Thyroid gland (tissue), 4 donors: ENCODE data around the gene CRB3.

Source experiments
- CTCF ChIP-seq, 6 experiments: fragments of 200-600 bp in 3 of 6; fragments of 450-650 bp in 3 of 6; sonication (generic) in 3 of 6; IDR thresholded peaks; one replicate each; pipeline ENCODE4 v1.5.1; 2016 to 2019; ENCODE audit warnings: antibody characterized with exemption in 6 of 6, mild to moderate bottlenecking in 2 of 6, inconsistent platforms in 1 of 6, moderate library complexity in 1 of 6
- POLR2A ChIP-seq, 2 donors: fragments of 450-650 bp; IDR thresholded peaks; one replicate each; pipeline ENCODE4 v1.6.1; 2017; ENCODE audit warnings: antibody characterized with exemption in 2 of 2, mild to moderate bottlenecking in 2 of 2, moderate library complexity in 1 of 2

GRCh38 chr19:6443986-6444385 is 20.1 kb upstream of the CRB3 start:
- TF ChIP-seq CTCF (IDR thresholded peaks at IDR 0.05) (no peak), POLR2A (IDR thresholded peaks at IDR 0.05) (no peak)
